Endothelial cell of umbilical vein (primary cell): ENCODE results near the gene CPO. TPM values are rescaled to one million over a fixed set of nuclear protein-coding genes. Genes with fewer than 3 reads are reported as not detected.
A peak's percentile ranks its signal among the peaks of the same experiment; 100 is the strongest.

Experiments used
- BruUV-seq: library from RNA; stranded (reverse); fragments of 400-500 nt; replicated peaks from 2 replicates; lab custom pipeline; 2021; lab: Mats Ljungman, UMichigan
- CTCF ChIA-PET: fragments of 300-600, 350-600 bp; sonication (Branson Sonifier 250); formaldehyde crosslinking; loops from one replicate; lab custom pipeline; 2021; ENCODE audit warnings: antibody characterized with exemption, inconsistent platforms; lab: Charles Lee
- POLR2A ChIA-PET: fragments of 300-600, 350-600 bp; sonication (Branson Sonifier 250); formaldehyde crosslinking; loops from one replicate; lab custom pipeline; 2021; ENCODE audit warnings: antibody characterized with exemption, inconsistent platforms; lab: Charles Lee
- DNase-seq: peaks from one replicate; pipeline ENCODE4 v3.0.0-alpha.2; 2011; ENCODE audit warnings: low read depth, low spot score
- FAIRE-seq: peaks from 2 replicates; lab custom pipeline; 2011; peaks lifted over from hg19 to GRCh38; lab: Jason Lieb, UNC
- H2AFZ ChIP-seq: 2 replicates; pipeline ENCODE4 v1.6.0; 2012; ENCODE audit warnings: low read depth, low read length, control low read depth, inconsistent platforms
- H3K27ac ChIP-seq: 2 replicates; pipeline ENCODE4 v1.5.1; 2011; ENCODE audit warnings: low read depth, mild to moderate bottlenecking, control low read depth, low read length, moderate library complexity; ENCODE audit not compliant: insufficient read depth
- H3K27me3 ChIP-seq, 2 experiments: 2 replicates each; pipeline versions ENCODE4 v1.6.0 to v1.6.1; 2011; ENCODE audit warnings: low read length in 2 of 2, mixed read lengths in 1 of 2; ENCODE audit not compliant: control insufficient read depth in 2 of 2, insufficient read depth in 2 of 2
- H3K36me3 ChIP-seq, 2 experiments: 2 replicates in 1 of 2; 3 replicates in 1 of 2; pipeline ENCODE4 v1.5.1; 2011; ENCODE audit warnings: low read length in 2 of 2, mild to moderate bottlenecking in 1 of 2, moderate library complexity in 1 of 2; ENCODE audit not compliant: control insufficient read depth in 2 of 2, insufficient read depth in 2 of 2; ENCODE audit errors: extremely low read depth in 1 of 2
- H3K4me1 ChIP-seq: 3 replicates; pipeline ENCODE4 v1.5.1; 2011; ENCODE audit warnings: mild to moderate bottlenecking, low read length; ENCODE audit not compliant: control insufficient read depth, insufficient read depth; ENCODE audit errors: extremely low read depth
- H3K4me2 ChIP-seq: 2 replicates; pipeline ENCODE4 v1.6.1; 2011; ENCODE audit warnings: low read length, control low read depth, mixed read lengths; ENCODE audit not compliant: insufficient read depth
- H3K4me3 ChIP-seq, 3 experiments: fragments of 200-600 bp in 1 of 3; sonication (generic), shearing (Covaris generic) in 1 of 3; replicated peaks in 1 of 3; 2 replicates each; pipeline ENCODE4 v1.5.1; 2011 to 2016; ENCODE audit warnings: control low read depth in 3 of 3, low read length in 3 of 3, mild to moderate bottlenecking in 2 of 3, inconsistent platforms in 1 of 3, low read depth in 1 of 3, moderate library complexity in 1 of 3; ENCODE audit not compliant: insufficient read depth in 1 of 3
- H3K79me2 ChIP-seq: 2 replicates; pipeline ENCODE4 v1.6.0; 2012; ENCODE audit warnings: low read length, inconsistent platforms; ENCODE audit not compliant: control insufficient read depth, insufficient read depth
- H3K9ac ChIP-seq: replicated peaks from 2 replicates; pipeline ENCODE3; 2011; ENCODE audit warnings: low read length, control low read depth; ENCODE audit not compliant: insufficient read depth; ENCODE audit errors: extremely low read depth
- H3K9me1 ChIP-seq: replicated peaks from 3 replicates; pipeline ENCODE4 v1.6.0; 2011; ENCODE audit warnings: mild to moderate bottlenecking, low read length; ENCODE audit not compliant: control insufficient read depth, insufficient read depth; ENCODE audit errors: extremely low read depth
- H3K9me3 ChIP-seq: replicated peaks from 2 replicates; pipeline ENCODE4 v1.5.1; 2012; ENCODE audit warnings: low read length, inconsistent platforms; ENCODE audit not compliant: control insufficient read depth, insufficient read depth
- H4K20me1 ChIP-seq: replicated peaks from 2 replicates; pipeline ENCODE3; 2011; ENCODE audit warnings: mild to moderate bottlenecking, low read length; ENCODE audit not compliant: control insufficient read depth, insufficient read depth; ENCODE audit errors: extremely low read depth
- CTCF ChIP-seq, 2 donors: IDR thresholded peaks; 1 replicate in 1 of 2; 2 replicates in 1 of 2; pipeline ENCODE4 v1.5.1; 2011; ENCODE audit warnings: low read length in 2 of 2, mild to moderate bottlenecking in 2 of 2, moderate library complexity in 2 of 2, control low read depth in 1 of 2, inconsistent platforms in 1 of 2, low read depth in 1 of 2; ENCODE audit not compliant: insufficient read depth in 1 of 2; ENCODE audit errors: extremely low read depth in 1 of 2
- EZH2 ChIP-seq: IDR thresholded peaks from 2 replicates; pipeline ENCODE4 v1.6.1; 2012; ENCODE audit warnings: borderline replicate concordance, low read depth, mild to moderate bottlenecking, moderate library complexity, low read length, inconsistent platforms; ENCODE audit not compliant: severe bottlenecking
- FOS ChIP-seq: IDR thresholded peaks from 2 replicates; pipeline ENCODE4 v1.6.1; 2011; ENCODE audit warnings: mild to moderate bottlenecking, low read length, moderate library complexity, borderline replicate concordance; ENCODE audit not compliant: insufficient read depth
- GATA2 ChIP-seq: IDR thresholded peaks from 2 replicates; pipeline ENCODE4 v1.7.0; 2011; ENCODE audit warnings: low read depth, mild to moderate bottlenecking, moderate library complexity, mixed read lengths, low read length; ENCODE audit not compliant: insufficient read length, insufficient read depth
- JUN ChIP-seq: IDR thresholded peaks from 2 replicates; pipeline ENCODE4 v1.6.1; 2011; ENCODE audit warnings: borderline replicate concordance, low read depth; ENCODE audit not compliant: insufficient read length, insufficient read depth
- MAX ChIP-seq: IDR thresholded peaks from 2 replicates; pipeline ENCODE4 v1.6.1; 2011; ENCODE audit not compliant: insufficient read depth, insufficient read length
- MYC ChIP-seq: IDR thresholded peaks from one replicate; pipeline ENCODE4 v1.6.1; 2011; ENCODE audit warnings: mild to moderate bottlenecking, low read depth, low read length
- POLR2A ChIP-seq: IDR thresholded peaks from 2 replicates; pipeline ENCODE4 v1.6.1; 2012; ENCODE audit warnings: low read depth, mild to moderate bottlenecking, control low read depth, low read length
- POLR2AphosphoS5 ChIP-seq: IDR thresholded peaks from 2 replicates; pipeline ENCODE4 v1.6.1; 2012; ENCODE audit warnings: low read depth, mild to moderate bottlenecking, control low read depth, low read length, moderate library complexity; ENCODE audit not compliant: insufficient read depth
- dilution Hi-C: fragments of 300-500 bp; cut with MboI; formaldehyde crosslinking; loops from one replicate; pipeline ENCODE4 v1.15.0; 2019; ENCODE audit warnings: low sequenced_read_pairs; ENCODE audit not compliant: extremely low pct_ligation_motif_present
- intact Hi-C: fragments of 100-400 bp; cut with micrococcal nuclease; formaldehyde crosslinking; loops from one replicate; pipeline ENCODE4 v1.10.0; 2022
- polyA plus RNA-seq, 4 experiments: library from polyadenylated mRNA; depleted of rRNA in 3 of 4; stranded (reverse) in 3 of 4; unstranded in 1 of 4; fragments of >200 nt; gene quantifications; 2 replicates each; pipeline versions ENCODE4 v1.2.1 to v1.2.3, GENCODE V29; 2011 to 2012; ENCODE audit warnings: missing spikeins in 1 of 4
- total RNA-seq: library from RNA; stranded (reverse); gene quantifications from 2 replicates; pipeline ENCODE4 v1.2.3, GENCODE V29; 2021

The CPO gene
- total and polyA plus RNA-seq, 2 donors (not counting 3 experiments of a cell fraction or from before 2014, with no cell fraction given): not detected

- FAIRE-seq: no peak
- intact Hi-C loops: loop anchor here (2.0 to 10.0 kb wide), 3 partner anchors 146 to 188 kb away; no protein-coding TSS in a partner anchor
- no peaks in the 10 kb centered on the region for H4K20me1 ChIP-seq
These were observed 49.6 kb downstream of the CPO start for GRCh38 chr2:206988884-206989283.

More at GRCh38 chr2:206988884-206989283, 49.6 kb downstream of the CPO start:
- BruUV-seq: no TSS peak
- Histone ChIP-seq H3K9me1 (no peaks in the 10 kb centered on the region), H2AFZ (peak overlapping the region; percentile 58), H3K9me3 (no peaks in the 10 kb centered on the region), H3K4me3 (no peak overlapping the region), H3K36me3 (no peaks in the 10 kb centered on the region), H3K4me1 (no peaks in the 10 kb centered on the region), H3K4me2 (no peak overlapping the region), H3K27me3 (no peaks in the 10 kb centered on the region), H3K79me2 (no peaks in the 10 kb centered on the region), H3K9ac (no peak overlapping the region), H3K27ac (no peak overlapping the region)
- TF ChIP-seq FOS (no peak), MYC (no peak), JUN (no peak), CTCF (IDR thresholded peaks at IDR 0.05; ENCODE audit: extremely low read depth in 1 of 2, insufficient read depth in 1 of 2, low read depth in 1 of 2, low read length in 2 of 2) (no peak), POLR2AphosphoS5 (no peak), EZH2 (no peak), MAX (no peak), GATA2 (no peak), POLR2A (no peak)
- ChIA-PET CTCF (interaction anchor here (0.7 to 4.4 kb wide), 9 partner anchors 9 to 509 kb away, joined by 3 to 27 read pairs (median 4); no protein-coding TSS in a partner anchor), POLR2A (no interaction called here)
- no peak for DNase-seq
- dilution Hi-C loops: no loop called here
